Epidermal melanocyte (primary cell): Measurements from ENCODE around the gene EHHADH.
"Not testable (repeated sequence)": the region's sequence is repeated elsewhere in the genome, so short reads cannot be mapped to it uniquely, and the experiment has no call there.

Experiments used
- DNase-seq: peaks from one replicate; pipeline ENCODE4 v3.0.0; 2011; ENCODE audit warnings: low spot score; ENCODE audit not compliant: insufficient read length

The EHHADH gene

DNA sequence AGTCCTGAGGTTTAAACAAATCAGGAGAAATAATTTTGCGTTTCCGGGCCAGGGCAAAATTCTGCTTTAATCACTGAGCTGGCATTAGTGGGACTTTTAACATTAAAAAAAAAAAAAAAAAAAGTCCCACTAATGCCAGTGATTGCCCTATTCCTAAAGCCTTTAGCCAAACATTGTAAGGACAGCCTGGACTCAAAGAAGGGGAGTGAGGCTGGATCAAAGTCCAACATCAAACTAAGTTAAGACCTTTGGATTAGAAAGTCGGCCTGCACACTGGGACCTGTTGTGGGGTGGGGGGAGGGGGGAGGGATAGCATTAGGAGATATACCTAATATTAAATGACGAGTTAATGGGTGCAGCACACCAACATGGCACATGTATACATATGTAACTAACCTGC lies 716 bp downstream of the EHHADH start:
- DNase-seq = not testable (repeated sequence)

DNA sequence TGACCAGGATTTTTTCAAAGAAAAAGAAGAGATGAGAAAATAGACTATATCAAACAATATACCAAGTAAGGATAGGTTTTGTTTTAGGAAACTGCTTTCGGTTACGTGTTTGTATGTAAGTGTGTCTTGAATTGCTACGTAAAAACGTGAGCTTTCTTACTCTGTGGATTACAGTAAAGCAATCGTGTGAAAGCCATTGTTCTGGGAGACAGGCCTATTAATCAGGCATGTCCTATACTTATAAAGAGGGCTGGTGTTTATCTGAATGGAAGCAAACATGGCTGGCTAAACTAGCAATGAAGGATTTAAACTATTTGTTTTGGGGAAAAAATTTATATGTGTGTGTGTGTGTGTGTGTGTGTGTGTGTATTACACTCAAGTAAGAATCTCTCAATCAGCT lies 2.6 kb downstream of the EHHADH start:
- DNase-seq = no peak

DNA sequence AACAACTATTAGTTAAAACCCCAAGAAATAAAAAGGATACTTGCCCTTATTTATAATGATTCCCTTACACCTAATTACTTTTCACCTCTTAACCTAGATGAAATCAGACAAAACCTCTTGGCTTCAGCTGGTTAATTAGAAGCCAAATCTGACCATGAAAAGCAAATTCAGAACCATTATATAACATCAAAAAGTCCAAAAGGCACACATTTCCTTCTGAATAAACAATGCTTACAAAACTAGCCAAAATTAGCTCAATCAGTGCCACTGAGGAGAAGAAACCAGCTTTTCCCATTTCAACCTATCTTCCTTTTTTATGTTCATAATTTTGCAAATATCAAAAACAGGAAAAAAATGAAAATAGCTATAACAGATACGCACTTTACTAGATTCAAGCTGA lies 3.2 kb downstream of the EHHADH start:
- no peak for DNase-seq

DNA sequence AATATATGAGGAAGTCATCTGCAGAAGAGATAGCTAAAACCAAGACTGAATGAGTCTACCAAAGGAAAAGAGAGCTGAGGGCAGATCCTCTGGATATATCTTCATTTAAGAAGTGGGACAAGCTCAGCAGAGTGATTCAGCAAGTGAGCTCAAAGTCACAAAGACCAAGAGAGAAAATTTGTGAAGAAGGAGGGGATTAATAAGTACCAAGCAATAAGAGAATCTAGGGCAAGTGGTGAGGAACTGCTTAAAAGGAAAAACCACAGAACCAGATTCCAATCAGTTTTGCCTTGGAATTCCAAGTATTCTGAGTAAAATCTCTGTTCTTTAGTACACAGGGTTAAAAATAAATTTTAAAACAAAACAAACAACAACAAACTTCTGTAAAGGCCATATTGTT lies 3.6 kb downstream of the EHHADH start:
- DNase-seq = no peak

- no peak for DNase-seq
These were observed 11.2 kb downstream of the EHHADH start for GRCh38 chr3:185242642-185243041.

DNA sequence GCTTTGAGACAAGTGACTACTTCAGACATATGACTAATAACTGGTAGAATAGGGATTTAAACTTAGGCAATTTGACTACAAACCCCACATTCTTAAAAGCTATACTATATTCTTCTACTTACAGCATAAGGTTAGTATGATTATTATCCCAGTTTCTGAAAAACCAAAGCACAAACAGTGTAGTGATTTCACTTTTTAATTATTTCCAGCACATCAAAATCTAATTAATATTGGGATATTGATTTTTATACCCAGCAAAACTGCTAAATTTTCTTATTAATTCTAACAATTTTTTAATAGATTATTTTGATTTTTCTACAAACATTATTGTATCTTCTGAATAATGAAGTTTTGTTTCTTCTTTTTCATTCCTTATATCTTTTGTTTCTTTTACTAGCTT lies 16.9 kb downstream of the EHHADH start:
- DNase-seq = no peak

DNA sequence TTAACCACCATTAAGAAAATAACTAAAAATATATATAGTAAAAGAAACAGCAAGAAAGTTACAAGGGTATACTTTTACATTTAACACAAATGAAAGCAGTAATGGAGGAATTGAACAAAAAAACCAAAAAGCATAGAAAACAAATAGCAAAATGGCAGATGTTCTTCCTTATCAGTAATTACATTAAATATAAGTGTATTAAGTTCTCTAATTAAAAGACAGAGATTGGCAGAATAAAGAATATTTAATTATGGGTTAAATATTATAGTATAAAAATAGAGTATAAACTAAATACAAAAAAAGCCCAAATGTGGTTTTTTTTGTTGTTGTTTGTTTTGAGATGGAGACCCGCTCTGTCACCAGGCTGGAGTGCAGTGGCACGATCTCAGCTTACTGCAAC lies 20.5 kb downstream of the EHHADH start:
- no peak for DNase-seq

DNA sequence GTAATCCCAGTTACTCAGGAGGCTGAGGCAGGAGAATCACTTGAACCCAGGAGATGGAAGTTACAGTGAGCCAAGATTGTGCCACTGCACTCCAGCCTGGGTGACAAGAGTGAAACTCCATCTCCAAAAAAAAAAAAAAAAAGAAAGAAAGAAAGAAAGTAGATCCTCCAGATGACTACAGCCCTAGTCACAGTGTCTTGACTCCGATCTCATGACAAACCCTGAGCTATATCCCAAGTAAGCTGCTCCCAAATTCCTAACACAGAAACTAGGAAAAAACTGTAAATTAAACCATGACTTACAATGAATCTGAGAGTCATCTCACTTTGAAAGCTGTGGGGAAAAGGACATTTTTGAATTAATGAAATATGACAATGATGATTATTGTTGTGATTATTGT lies 27.3 kb downstream of the EHHADH start:
- not testable (repeated sequence) for DNase-seq

- no peak for DNase-seq
These were observed 28.3 kb downstream of the EHHADH start for GRCh38 chr3:185225523-185225922.

GRCh38 chr3:185225080-185225479 lies 28.8 kb downstream of the EHHADH start:
- DNase-seq = no peak

- DNase-seq = no peak
These were observed 32.6 kb downstream of the EHHADH start for GRCh38 chr3:185221203-185221602.

- DNase-seq = no peak
These were observed 37.3 kb downstream of the EHHADH start for GRCh38 chr3:185216607-185216958.

DNA sequence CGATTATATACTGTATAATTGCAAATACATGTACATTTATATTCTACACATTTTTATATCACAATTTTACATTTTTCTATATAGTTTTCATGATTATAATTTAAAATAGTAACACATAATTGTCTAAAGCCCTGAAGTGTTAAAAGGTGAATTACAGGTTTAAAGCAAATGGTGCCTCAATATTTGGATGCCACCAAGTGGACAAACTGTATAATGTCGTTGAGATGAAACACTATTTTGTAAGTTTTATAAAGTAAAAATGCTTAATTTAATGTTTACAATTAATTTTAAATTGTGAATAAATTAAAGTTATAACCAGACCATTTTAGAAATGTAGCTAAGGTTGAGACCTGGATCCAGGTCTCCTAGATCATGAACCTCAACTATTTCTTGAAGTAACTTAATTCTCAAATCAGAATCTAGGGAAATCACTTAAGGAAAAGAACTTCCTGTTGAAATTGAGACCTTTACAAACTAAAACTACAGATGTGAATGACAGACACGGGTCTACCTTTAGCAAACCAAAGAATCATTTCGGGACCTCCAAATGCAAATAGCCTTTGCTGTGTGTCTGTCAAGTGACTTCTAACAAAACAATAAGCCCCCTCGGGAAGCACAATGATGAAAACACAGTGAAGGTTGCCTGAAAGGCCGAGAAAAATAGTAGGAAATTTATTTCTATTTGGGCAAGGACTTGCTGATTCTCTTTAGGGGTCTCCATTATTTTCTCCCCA lies 37.8 kb downstream of the EHHADH start:
- no peak for DNase-seq

- no peak for DNase-seq
These were observed 41.3 kb downstream of the EHHADH start for GRCh38 chr3:185212559-185212958.

GRCh38 chr3:185212086-185212485 lies 41.8 kb downstream of the EHHADH start:
- no peak for DNase-seq

DNA sequence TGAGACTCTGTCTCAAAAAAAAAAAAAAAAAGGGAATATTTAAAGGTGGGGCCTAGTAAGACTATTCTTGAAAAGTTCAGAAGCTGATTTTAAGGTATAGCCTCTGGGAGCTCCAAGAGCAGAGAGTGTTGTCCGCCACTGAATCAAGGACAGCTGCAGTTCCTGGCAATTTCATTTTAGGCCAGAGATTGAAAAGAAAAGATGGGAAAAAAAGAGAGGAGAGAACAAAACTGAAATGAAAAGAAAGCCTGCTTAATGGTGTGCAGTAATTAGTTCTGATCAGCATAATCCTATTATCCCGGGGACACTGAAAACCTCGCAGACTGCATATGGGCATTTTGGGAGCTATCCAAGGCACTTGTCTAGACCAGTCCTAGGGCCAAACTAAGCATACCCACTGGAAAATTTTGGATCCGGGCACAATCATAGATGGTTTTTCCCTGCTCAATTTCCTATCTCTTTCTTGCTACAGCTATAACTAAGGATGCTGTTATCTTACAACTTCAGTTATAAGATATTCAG lies 43.2 kb downstream of the EHHADH start:
- DNase-seq = no peak

DNA sequence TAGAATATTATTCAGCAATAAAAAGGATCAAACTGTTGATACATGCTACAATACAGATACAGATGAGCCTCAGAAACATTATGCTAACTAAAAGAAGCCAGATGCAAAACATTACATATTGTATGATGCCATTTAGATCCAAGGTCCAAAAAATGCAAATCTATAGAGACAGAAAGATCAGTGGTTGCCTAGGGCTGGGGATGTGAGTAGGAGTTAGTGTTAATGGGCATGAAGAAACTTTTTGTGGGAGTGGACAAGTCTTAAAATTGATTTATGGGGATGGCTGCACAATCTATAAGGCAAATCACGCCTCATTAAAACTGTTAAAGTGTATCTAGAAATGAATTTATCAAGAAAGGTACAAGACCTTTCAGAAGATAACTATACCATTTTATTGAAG lies 45.0 kb downstream of the EHHADH start:
- no peak for DNase-seq

DNA sequence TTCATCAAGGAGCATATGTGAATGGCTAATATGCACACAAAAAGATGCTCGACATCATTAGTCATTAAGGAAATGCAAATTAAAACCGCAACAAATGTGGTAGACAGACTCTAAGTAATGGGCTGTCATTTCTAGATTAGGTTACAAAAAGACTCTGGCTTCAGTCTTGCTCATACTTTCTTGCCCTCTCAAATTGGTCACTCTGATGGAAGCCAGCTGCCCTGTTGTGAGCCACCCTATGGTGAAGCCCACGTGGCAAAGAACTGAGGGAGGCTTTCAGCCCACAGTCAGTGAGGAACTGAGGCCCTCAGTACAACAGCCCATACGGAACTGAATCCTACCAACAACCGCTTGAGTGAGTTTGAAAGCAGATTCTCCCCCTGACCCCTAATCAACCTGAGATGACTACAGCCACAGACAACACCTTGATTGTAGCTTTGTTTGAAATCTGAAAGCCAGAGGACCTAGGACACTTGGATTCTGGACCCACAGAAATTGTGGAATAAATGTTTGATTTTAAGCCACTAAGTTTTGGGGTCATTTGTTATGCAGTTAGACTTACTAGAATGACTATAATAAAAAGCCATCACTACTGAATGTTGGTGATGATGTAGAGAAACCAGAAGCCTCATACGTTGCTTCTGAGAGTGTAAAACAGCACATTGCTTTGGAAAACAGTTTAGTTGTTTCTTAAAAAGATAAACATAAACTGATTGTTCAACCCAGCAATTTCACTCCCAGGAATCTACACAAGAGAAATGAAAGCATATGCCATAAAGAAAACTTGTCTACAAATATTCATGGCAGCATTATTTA lies 45.7 kb downstream of the EHHADH start:
- no peak for DNase-seq

DNA sequence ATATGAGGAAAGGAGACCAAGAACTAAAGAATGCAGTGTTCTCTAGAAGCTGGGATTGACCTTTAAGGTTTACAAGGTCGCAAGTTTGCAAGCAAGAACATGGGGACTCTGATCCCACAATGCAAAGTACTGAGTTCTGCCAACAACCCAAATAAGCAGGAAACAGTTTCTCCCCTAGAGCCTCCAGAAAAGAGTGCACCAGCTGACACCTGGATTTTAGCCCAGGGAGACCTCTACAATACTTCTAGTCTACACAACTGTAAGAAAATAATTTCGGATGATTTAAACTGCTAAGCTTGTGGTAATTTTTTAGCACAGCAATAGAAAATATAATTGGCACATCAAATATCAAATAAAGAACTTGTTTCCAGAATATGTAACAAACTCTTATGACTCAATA lies 46.4 kb downstream of the EHHADH start:
- no peak for DNase-seq

DNA sequence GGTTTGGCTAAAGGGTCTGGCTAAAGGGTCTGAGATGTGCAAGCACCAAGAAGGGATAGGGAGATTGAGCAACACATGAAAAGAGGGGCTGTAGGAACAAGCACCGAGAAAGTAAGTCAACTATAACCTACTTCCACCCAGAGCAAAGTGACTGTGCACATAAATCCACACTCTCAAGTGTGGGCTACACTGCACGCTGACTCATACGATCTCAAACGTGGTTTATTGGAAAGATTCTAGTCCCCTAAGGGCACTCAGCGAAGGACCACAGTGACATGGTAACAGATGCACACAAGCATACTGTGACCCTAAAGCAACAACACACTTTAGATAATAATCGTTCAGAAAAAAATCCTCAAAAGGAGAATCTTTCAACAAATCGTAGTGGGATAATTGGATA lies 48.0 kb downstream of the EHHADH start:
- no peak for DNase-seq

GRCh38 chr3:185204894-185205293 lies 49.0 kb downstream of the EHHADH start:
- no peak for DNase-seq

- DNase-seq = no peak
These were observed 53.2 kb downstream of the EHHADH start for GRCh38 chr3:185200639-185201038.

DNA sequence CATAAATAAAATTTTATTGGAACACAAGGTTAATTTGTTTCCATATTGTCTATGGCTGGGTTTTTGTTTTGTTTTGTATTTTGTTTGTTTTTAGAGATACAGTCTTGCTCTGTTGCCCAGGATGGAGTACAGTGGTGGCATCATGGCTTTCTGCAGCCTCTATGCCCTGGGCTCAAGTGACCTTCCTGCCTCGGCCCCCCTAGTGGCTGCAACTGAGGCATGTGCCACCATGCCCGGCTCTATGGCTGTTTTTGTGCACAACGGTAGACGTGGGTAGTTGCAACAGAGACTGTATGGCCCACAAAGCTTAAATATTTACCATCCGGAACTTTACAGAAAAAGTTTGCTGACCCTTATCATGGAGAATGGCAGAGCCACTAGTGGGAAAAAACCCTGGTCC lies 54.2 kb downstream of the EHHADH start:
- DNase-seq = no peak
